SK-N-MC (cell line): ENCODE data around the gene MCRIP2.

Source experiments
- EZH2 ChIP-seq: fragments of 200-600 bp; sonication (generic); IDR thresholded peaks from one replicate; pipeline ENCODE4 v1.6.1; 2017; ENCODE audit warnings: antibody characterized with exemption
- FOXP2 ChIP-seq: optimal IDR thresholded peaks from 2 replicates; pipeline ENCODE3; 2011; ENCODE audit warnings: mild to moderate bottlenecking, moderate library complexity; ENCODE audit not compliant: insufficient read depth; ENCODE audit errors: extremely low read length, control extremely low read depth
- POLR2AphosphoS5 ChIP-seq: IDR thresholded peaks from 2 replicates; pipeline ENCODE4 v1.6.1; 2012; ENCODE audit warnings: mild to moderate bottlenecking, low read depth, low read length, borderline replicate concordance

DNA sequence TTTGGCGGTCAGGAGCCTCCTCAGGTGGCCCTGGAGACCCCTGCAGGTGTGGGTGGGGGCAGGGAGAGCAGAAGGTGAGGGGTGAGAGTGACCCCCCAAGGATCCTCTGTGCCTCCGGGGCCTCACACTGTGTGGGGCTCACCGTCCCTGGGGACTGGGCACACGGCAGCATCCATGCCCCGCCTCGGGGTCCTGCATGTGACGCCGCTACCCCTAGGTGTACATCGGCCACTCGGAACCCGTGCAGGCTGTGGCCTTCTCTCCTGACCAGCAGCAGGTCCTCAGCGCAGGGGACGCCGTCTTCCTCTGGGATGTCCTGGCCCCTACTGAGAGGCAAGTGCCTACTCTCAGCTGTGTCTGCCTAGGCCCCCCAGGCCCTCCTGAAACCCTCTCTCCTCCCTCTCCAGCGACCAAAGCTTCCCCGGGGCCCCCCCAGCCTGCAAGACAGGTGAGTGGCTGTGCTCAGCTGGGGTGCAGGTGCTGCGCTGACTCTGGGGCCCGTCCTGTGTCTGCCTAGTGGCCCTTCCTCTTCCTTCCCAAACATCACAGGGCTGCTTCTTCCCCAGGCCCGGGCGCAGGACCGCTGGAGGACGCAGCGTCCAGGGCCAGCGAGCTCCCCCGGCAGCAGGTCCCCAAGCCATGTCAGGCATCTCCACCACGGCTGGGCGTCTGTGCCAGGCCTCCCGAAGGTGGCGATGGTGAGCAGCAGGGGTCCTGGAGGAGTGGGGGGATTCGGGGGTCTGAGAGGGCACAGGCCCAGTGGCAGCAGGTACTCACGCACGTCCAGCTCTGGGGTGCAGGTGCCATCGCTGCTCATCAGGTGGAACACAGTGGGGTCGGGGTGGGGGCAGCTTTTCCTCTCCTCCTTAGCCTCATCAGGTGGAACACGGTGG lies 17.3 kb downstream of the MCRIP2 start:
- no peak for TF ChIP-seq EZH2
- no peak for TF ChIP-seq POLR2AphosphoS5
- TF ChIP-seq FOXP2, result no peak
